IMR-90 (cell line): ENCODE data around the gene IGF2BP1. TPM values are rescaled to one million over a fixed set of nuclear protein-coding genes. Genes with fewer than 3 reads are reported as not detected.

Source experiments
- ATAC-seq: fragments of 200-7000 bp; cut with Tn5 transposase; 2 replicates; pipeline ENCODE4 v1.9.1; 2020; ENCODE audit warnings: low read depth, mild to moderate bottlenecking, moderate library complexity
- BruUV-seq: library from RNA; stranded (reverse); fragments of 400-500 nt; replicated peaks from 2 replicates; lab custom pipeline; 2021; lab: Mats Ljungman, UMichigan
- CTCF ChIA-PET: fragments of 300-600 bp; formaldehyde crosslinking; extraction: SDS; loops from one replicate; lab custom pipeline; 2021; ENCODE audit warnings: antibody characterized with exemption; lab: Yijun Ruan, JAX
- POLR2A ChIA-PET: fragments of 300-600 bp; sonication (Branson Sonifier 250); formaldehyde crosslinking; loops from one replicate; lab custom pipeline; 2022; ENCODE audit warnings: antibody characterized with exemption; ENCODE audit not compliant: unreplicated experiment; lab: Charles Lee
- DNase-seq: peaks from one replicate; pipeline ENCODE4 v3.0.0; 2013
- H2AFZ ChIP-seq: replicated peaks from 2 replicates; pipeline ENCODE3; 2013; ENCODE audit warnings: low read length, mild to moderate bottlenecking; ENCODE audit not compliant: poor library complexity
- H2AK5ac ChIP-seq: 2 replicates; pipeline ENCODE4 v1.6.1; 2013; ENCODE audit warnings: low read depth, low read length, inconsistent platforms
- H2AK9ac ChIP-seq: replicated peaks from 2 replicates; pipeline ENCODE3; 2013; ENCODE audit warnings: mild to moderate bottlenecking, low read depth, low read length, moderate library complexity; ENCODE audit not compliant: poor library complexity
- H2BK120ac ChIP-seq: 2 replicates; pipeline ENCODE4 v1.6.1; 2013; ENCODE audit warnings: low read depth, low read length, inconsistent platforms
- H2BK15ac ChIP-seq: 3 replicates; pipeline ENCODE4 v1.6.1; 2013; ENCODE audit warnings: low read depth, low read length, inconsistent platforms
- H2BK20ac ChIP-seq: 2 replicates; pipeline ENCODE4 v1.6.1; 2013; ENCODE audit warnings: low read depth, mild to moderate bottlenecking, inconsistent platforms, low read length, moderate library complexity
- H2BK5ac ChIP-seq: 2 replicates; pipeline ENCODE4 v1.6.1; 2013; ENCODE audit warnings: mild to moderate bottlenecking, low read depth, low read length, inconsistent platforms; ENCODE audit not compliant: poor library complexity, severe bottlenecking
- H3K14ac ChIP-seq: replicated peaks from 2 replicates; pipeline ENCODE4 v1.6.1; 2013; ENCODE audit warnings: low read depth, low read length, inconsistent platforms
- H3K18ac ChIP-seq: 2 replicates; pipeline ENCODE4 v1.6.1; 2013; ENCODE audit warnings: low read depth, low read length, control low read depth
- H3K23ac ChIP-seq: 2 replicates; pipeline ENCODE4 v1.6.1; 2013; ENCODE audit warnings: low read depth, low read length, inconsistent platforms
- H3K27ac ChIP-seq: 2 replicates; pipeline ENCODE4 v1.5.1; 2013; ENCODE audit warnings: mild to moderate bottlenecking, control low read depth, low read length; ENCODE audit not compliant: insufficient read depth
- H3K27me3 ChIP-seq: 2 replicates; pipeline ENCODE4 v1.6.1; 2013; ENCODE audit warnings: low read length; ENCODE audit not compliant: control insufficient read depth, insufficient read depth
- H3K36me3 ChIP-seq: 2 replicates; pipeline ENCODE4 v1.6.1; 2013; ENCODE audit warnings: low read length, mixed read lengths; ENCODE audit not compliant: control insufficient read depth, insufficient read depth
- H3K4ac ChIP-seq: 2 replicates; pipeline ENCODE4 v1.6.1; 2013; ENCODE audit warnings: low read depth, low read length, inconsistent platforms
- H3K4me1 ChIP-seq: 2 replicates; pipeline ENCODE4 v1.6.1; 2013; ENCODE audit warnings: low read length, mixed read lengths; ENCODE audit not compliant: control insufficient read depth, insufficient read depth
- H3K4me2 ChIP-seq: 2 replicates; pipeline ENCODE4 v1.6.1; 2013; ENCODE audit warnings: low read depth, mild to moderate bottlenecking, control low read depth, low read length, moderate library complexity
- H3K4me3 ChIP-seq: 2 replicates; pipeline ENCODE4 v1.5.1; 2013; ENCODE audit warnings: low read depth, mild to moderate bottlenecking, control low read depth, low read length, moderate library complexity; ENCODE audit not compliant: insufficient read depth
- H3K56ac ChIP-seq: 2 replicates; pipeline ENCODE4 v1.6.1; 2013; ENCODE audit warnings: low read length, inconsistent platforms; ENCODE audit not compliant: insufficient read depth; ENCODE audit errors: extremely low read depth
- H3K79me1 ChIP-seq, 2 experiments: 2 replicates each; pipeline ENCODE4 v1.6.1; 2013; ENCODE audit warnings: low read length in 2 of 2, inconsistent platforms in 1 of 2, low read depth in 1 of 2
- H3K9ac ChIP-seq: 2 replicates; pipeline ENCODE4 v1.6.1; 2013; ENCODE audit warnings: low read depth, low read length, control low read depth
- H3K9me1 ChIP-seq: 2 replicates; pipeline ENCODE4 v1.6.1; 2013; ENCODE audit warnings: low read length, inconsistent platforms; ENCODE audit not compliant: insufficient read depth
- H3K9me3 ChIP-seq: 2 replicates; pipeline ENCODE4 v1.6.1; 2013; ENCODE audit warnings: low read length; ENCODE audit not compliant: control insufficient read depth, insufficient read depth
- H4K20me1 ChIP-seq: 2 replicates; pipeline ENCODE4 v1.6.1; 2013; ENCODE audit warnings: low read length, inconsistent platforms; ENCODE audit not compliant: insufficient read depth
- H4K5ac ChIP-seq: 2 replicates; pipeline ENCODE4 v1.6.1; 2013; ENCODE audit warnings: mild to moderate bottlenecking, low read depth, low read length, control low read depth
- H4K8ac ChIP-seq, 2 experiments: 2 replicates each; pipeline ENCODE4 v1.6.1; 2013; ENCODE audit warnings: low read depth in 2 of 2, low read length in 2 of 2, control low read depth in 1 of 2, inconsistent platforms in 1 of 2
- H4K91ac ChIP-seq: 2 replicates; pipeline ENCODE4 v1.6.1; 2013; ENCODE audit warnings: low read depth, low read length, inconsistent platforms; ENCODE audit not compliant: insufficient read depth
- BHLHE40 ChIP-seq: fragments of 150-350 bp; IDR thresholded peaks from 2 replicates; pipeline ENCODE4 v1.6.1; 2016; ENCODE audit warnings: mild to moderate bottlenecking, low read depth, low read length
- MAFK ChIP-seq: IDR thresholded peaks from 2 replicates; pipeline ENCODE4 v1.6.1; 2012; ENCODE audit warnings: low read depth, low read length, improper control_type of control experiment
- POLR2A ChIP-seq: IDR thresholded peaks from 2 replicates; pipeline ENCODE4 v1.6.1; 2012; ENCODE audit warnings: mild to moderate bottlenecking, low read depth, low read length
- RFX5 ChIP-seq: IDR thresholded peaks from 2 replicates; pipeline ENCODE4 v1.8.0; 2012; ENCODE audit warnings: low read depth, mild to moderate bottlenecking, low read length, moderate library complexity
- WGBS, 2 experiments: methylation state at CpG; one replicate each; pipeline versions ENCODE4 v1.1.5 to v1.1.7; 2013; ENCODE audit warnings: missing lambda C conversion rate in 2 of 2; ENCODE audit not compliant: insufficient read length in 1 of 2; ENCODE audit errors: extremely low coverage in 2 of 2; 5-methylcytosine and 5-hydroxymethylcytosine counted together
- dilution Hi-C: fragments of 300-500 bp; cut with HindIII; formaldehyde crosslinking; loops from one replicate; pipeline ENCODE4 v1.14.3; 2018; ENCODE audit warnings: low sequenced_read_pairs; ENCODE audit not compliant: unreplicated experiment
- in situ Hi-C: fragments of 300-500 bp; cut with MboI; formaldehyde crosslinking; loops from 3 replicates; pipeline ENCODE4 v1.14.3; 2019; ENCODE audit warnings: low sequenced_read_pairs, inconsistent platforms, mixed read lengths
- intact Hi-C: fragments of 100-400 bp; cut with micrococcal nuclease; formaldehyde crosslinking; loops from 2 replicates; pipeline ENCODE4 v1.10.0; 2022
- polyA plus RNA-seq, 3 experiments: library from polyadenylated mRNA; depleted of rRNA; stranded (reverse); fragments of >200 nt; gene quantifications; 2 replicates each; pipeline ENCODE4 v1.2.3, GENCODE V29; 2012; ENCODE audit warnings: low replicate concordance in 1 of 3
- total RNA-seq: library from RNA; depleted of rRNA; stranded (reverse); fragments of >200 nt; gene quantifications from 2 replicates; pipeline ENCODE4 v1.2.3, GENCODE V29; 2012
- TF ChIP-seq, protein P1 (sequence below): conservative IDR thresholded peaks from 2 replicates; pipeline ENCODE4 v1.5.1; 2012; ENCODE audit warnings: mild to moderate bottlenecking, low read depth, low read length, improper control_type of control experiment

The IGF2BP1 gene
- total and polyA plus RNA-seq, 2 of the 4 experiments (the other 2 are of a cell fraction), result 10.2 to 13.1 TPM

DNA sequence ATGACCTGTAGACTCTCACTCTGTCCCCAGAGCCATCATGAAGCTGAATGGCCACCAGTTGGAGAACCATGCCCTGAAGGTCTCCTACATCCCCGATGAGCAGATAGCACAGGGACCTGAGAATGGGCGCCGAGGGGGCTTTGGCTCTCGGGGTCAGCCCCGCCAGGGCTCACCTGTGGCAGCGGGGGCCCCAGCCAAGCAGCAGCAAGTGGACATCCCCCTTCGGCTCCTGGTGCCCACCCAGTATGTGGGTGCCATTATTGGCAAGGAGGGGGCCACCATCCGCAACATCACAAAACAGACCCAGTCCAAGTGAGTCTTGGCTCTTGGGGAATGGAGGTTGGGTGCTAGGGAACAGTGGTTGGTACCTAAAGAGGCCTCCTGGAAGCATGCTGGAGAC is 41.0 kb downstream of the IGF2BP1 start (continued):
- TF ChIP-seq, protein P1, sequence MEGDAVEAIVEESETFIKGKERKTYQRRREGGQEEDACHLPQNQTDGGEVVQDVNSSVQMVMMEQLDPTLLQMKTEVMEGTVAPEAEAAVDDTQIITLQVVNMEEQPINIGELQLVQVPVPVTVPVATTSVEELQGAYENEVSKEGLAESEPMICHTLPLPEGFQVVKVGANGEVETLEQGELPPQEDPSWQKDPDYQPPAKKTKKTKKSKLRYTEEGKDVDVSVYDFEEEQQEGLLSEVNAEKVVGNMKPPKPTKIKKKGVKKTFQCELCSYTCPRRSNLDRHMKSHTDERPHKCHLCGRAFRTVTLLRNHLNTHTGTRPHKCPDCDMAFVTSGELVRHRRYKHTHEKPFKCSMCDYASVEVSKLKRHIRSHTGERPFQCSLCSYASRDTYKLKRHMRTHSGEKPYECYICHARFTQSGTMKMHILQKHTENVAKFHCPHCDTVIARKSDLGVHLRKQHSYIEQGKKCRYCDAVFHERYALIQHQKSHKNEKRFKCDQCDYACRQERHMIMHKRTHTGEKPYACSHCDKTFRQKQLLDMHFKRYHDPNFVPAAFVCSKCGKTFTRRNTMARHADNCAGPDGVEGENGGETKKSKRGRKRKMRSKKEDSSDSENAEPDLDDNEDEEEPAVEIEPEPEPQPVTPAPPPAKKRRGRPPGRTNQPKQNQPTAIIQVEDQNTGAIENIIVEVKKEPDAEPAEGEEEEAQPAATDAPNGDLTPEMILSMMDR, result no peak
- TF ChIP-seq POLR2A (no peak), MAFK (no peak), BHLHE40 (no peak), RFX5 (no peak)

DNA sequence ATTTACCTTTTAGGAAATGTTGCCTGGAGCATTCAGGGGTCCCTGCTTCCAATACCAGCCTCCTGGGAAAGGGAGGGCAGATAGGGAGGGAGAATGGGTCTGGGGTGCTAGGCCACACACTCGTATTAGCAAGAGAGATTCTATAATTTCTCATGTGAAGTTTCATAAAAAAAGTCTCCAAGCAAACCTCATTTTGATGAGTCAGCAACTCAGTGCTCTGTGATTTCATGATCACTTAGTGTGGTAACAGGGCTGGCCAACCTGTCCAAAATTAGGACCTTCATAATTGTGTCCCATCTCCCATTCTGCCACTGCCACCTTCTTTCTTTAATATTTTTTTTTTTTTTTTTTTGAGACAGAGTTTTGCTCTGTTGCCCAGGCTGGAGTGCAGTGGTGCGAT is 41.4 kb downstream of the IGF2BP1 start:
- in situ Hi-C loops, result loop anchor here (10.0 kb wide), 2 partner anchors 234 to 314 kb away; partner anchors contain the start of genes HOXB13, PRAC1 and PRAC2
- POLR2A ChIA-PET, result no interaction called here

More for the DNA sequence above, 41.4 kb downstream of the IGF2BP1 start:
- Histone ChIP-seq H2BK5ac (no peak overlapping the region), H2AFZ (no peak overlapping the region), H3K27me3 (no peaks in the 10 kb centered on the region), H2BK20ac (no peak overlapping the region), H3K79me1 (peaks cover 62 to 69% of the 10 kb centered on the region in 2 experiments), H3K56ac (no peak overlapping the region), H3K18ac (no peak overlapping the region), H3K4me2 (no peak overlapping the region), H3K9me3 (no peaks in the 10 kb centered on the region), H3K36me3 (peaks cover 57% of the 10 kb centered on the region), H3K9ac (no peak overlapping the region), H3K4me1 (no peaks in the 10 kb centered on the region), H3K4ac (no peak overlapping the region), H4K91ac (no peak overlapping the region), H3K23ac (no peak overlapping the region), H2AK9ac (no peak overlapping the region), H4K5ac (no peak overlapping the region), H3K9me1 (no peaks in the 10 kb centered on the region; the same call in 1 of the 2 replicates), H3K14ac (no peak overlapping the region), H4K8ac (no peak overlapping the region), H2AK5ac (no peak overlapping the region), H2BK15ac (no peak overlapping the region), H3K27ac (no peak overlapping the region), H2BK120ac (no peak overlapping the region), H3K4me3 (no peak overlapping the region), H4K20me1 (peaks cover 12% of the 10 kb centered on the region; the same call in 1 of the 2 replicates)
- CTCF ChIA-PET, result no interaction called here
- TF ChIP-seq POLR2A (no peak), MAFK (peak; percentile 99)
- dilution Hi-C loops, result loop anchor here (25.0 kb wide), 1 partner anchor 126 kb away; the partner anchor contains the start of gene UBE2Z
- DNase-seq (no peak), ATAC-seq (no peak)
- no TSS peak for BruUV-seq
- WGBS, 2 experiments, result no CpG with 5 or more reads among the region's 2 CpGs
- intact Hi-C loops, result loop anchor here (10.0 kb wide), 1 partner anchor 314 kb away; the partner anchor contains the start of genes HOXB13, PRAC1 and PRAC2
